Measurements from ENCODE around the gene FGF10.

Gene FGF10

DNA sequence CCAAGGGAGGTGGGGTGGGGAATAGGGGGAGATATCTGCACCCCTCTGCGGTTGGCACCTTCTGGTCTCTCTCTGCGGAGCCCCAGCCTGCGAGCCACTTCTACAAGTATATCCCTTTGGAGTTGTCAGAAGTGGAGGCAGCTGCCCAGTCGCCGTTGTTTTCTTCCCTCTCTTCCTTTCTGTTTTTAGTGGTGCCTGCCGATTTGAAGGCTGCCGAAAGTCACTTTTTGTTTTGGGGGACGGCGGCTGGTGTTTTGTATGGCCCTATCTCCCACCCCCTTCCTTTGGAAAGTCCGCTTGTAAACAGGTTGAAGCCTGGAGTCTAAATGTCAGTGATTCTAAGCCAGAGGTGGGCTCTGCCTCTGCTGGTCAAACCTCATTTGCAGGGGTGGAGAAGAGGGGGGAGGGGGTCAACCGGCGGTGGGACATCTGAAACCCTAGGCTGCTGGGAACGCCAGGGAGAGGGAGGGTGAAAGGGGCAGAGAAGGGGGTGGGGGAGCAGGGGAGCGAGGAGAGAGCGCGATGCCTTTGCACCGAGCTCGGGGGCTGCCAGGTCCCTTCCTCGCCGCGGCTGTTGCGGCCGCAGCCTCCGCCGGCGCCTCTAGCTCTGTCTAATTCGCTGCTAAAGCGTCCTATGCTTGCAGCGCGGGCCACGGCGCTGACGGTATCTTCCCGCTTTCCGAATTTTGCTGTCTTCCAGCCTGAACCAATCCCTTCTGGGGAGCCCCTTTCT lies at the start of gene FGF10:
Gene FGF10 (minus strand): TSS at position 331 of the 733 bp plus-strand sequence. CDS start 738 bp downstream, outside the sequence.
- no peak for DNase-seq

DNA sequence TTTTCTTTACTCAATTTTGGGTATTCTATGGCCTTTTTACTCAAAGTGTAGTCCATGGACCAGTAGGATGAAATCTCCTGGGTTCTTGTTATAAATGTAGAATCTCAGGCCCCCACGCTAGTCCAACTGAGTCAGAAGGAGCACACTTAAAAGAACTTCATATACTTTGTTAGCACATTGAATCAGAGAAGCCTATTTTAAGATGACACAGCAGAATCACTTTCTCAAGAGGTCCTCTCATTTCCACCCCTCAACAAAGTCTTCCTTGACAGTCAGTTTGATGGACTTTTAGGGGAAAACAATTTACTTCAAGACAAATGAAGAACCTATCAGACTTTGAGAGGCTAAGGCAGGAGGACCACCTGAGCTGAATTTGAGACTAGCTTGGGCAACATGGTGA lies 37.7 kb upstream of the FGF10 start:
- no peak for DNase-seq

DNA sequence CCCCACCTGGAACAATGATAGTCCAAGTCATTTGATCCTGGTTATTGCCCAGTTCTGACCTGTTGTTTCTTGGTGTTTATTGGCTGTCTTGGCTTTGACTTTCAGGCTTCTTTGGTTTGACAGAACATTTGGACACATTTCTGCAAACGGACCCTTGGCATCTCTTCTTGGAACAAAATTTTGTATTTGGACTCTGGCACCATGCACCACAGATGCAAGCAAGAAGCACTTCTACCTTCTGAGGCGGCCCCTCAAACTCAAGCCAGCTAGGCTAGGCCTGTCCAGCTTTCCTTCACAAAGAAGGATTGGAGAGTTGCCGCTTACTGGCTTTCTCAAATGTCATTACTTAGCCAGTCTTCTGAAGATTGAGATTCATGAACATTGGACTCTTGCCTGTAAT lies 23.1 kb upstream of the FGF10 start:
- DNase-seq = no peak

DNA sequence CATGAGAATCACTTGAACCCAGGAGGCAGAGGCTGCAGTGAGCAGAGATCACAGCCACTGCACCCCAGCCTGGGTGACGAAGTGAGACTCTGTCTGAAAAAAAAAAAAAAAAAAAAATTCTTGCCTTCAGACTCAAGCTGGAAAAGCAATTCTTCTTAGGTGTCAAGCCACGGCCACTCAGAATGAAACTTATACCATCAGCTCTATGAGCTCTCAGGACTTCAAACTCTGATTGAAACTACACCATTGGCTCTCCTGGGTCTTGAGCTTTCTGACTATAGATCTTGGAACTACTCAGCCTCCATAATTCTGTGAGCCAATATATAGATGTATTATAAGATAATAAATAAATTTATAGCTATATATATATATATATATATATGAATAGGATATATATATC lies 12.9 kb upstream of the FGF10 start:
- no peak for DNase-seq

DNA sequence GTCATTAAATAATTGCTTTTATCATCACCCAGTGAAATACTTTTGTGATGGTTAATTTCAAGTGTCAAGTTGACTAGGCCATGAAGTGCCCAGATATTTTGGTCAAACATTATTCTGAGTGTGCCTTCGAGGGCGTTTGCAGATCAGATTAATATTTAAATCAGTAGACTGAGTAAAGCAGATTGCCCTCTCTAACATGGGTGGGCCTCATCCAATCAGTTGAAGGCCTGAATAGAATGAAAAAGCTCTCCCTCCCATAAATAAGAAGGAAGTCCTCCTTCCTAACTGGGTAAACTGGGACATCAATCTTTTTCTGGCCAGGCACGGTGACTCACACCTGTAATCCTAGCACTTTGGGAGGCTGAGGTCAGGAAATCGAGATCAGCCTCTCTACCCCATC lies 12.4 kb upstream of the FGF10 start:
- DNase-seq = no peak

DNA sequence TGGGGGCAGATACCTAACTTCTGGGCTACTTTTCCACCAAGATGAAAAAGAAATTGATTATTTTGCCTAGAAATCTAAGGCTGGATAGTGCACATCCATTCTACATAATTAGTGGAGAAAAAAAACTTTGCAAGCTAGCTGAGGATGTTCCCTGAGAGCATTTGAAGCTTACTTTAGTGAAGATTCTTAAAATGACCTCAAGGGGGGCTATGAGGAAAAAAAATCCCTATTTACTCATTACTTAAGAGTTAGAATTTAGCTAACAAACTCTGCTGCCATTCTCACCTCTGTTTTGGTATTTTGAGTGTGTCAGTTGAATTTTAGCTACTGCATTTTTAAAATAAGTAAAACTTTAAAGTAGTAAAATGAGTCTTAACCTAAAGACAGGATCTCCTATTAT lies 9.2 kb upstream of the FGF10 start:
- no peak for DNase-seq

DNA sequence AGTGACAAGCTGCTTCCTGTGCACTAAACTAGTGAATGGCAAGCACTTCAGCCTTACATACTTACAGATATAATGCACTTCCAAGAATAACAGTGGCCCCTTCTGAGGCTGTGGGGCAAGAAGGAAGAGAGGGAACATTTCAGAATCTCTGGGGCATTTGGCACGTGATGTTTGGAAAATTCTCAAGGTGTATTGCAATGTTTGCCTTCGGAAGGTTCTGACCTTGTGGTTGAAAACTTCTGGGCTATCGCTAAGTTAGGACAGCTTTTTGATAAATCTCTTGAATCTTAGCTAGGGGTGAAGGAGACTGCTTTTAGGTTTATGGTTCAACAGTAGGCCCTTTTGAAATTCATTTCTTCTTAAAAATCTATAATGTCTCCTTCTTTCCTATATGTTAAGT lies 7.1 kb upstream of the FGF10 start:
- no peak for DNase-seq

DNA sequence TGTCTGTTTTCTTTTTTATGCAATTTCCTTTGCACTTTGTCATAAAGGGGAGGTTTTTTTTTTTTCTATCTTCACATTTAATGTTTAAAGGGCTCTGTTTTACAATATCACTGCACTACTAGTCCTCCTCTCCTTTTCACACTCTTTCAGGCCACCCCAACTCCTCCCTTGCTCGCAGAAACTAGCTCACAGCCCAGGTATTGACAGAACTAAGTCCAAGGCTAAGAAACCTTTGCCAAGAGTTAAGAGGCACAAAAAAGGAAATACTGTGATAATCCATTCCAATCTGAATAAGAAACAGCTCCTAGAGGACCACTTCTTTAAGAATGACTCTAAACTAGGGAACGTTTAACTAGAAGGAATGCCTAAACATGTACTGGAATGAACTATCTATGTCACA lies 1.1 kb upstream of the FGF10 start:
- no peak for DNase-seq

DNA sequence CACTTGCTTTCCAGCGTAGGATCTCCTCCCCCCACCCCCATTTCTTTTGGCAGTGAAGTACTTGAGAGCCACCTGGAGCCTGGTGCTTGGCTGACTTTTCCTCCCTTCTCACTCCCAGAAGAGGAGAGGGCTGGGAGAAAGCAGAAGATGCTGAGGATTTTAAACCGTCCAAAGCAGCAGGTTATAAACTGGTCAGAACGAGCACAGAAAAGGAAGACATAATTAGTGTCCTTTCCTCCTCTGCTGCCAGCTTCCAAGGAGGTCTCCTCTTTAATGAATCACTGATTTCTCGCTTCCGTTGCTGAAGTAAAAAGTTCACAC lies 563 bp upstream of the FGF10 start:
- DNase-seq = no peak

DNA sequence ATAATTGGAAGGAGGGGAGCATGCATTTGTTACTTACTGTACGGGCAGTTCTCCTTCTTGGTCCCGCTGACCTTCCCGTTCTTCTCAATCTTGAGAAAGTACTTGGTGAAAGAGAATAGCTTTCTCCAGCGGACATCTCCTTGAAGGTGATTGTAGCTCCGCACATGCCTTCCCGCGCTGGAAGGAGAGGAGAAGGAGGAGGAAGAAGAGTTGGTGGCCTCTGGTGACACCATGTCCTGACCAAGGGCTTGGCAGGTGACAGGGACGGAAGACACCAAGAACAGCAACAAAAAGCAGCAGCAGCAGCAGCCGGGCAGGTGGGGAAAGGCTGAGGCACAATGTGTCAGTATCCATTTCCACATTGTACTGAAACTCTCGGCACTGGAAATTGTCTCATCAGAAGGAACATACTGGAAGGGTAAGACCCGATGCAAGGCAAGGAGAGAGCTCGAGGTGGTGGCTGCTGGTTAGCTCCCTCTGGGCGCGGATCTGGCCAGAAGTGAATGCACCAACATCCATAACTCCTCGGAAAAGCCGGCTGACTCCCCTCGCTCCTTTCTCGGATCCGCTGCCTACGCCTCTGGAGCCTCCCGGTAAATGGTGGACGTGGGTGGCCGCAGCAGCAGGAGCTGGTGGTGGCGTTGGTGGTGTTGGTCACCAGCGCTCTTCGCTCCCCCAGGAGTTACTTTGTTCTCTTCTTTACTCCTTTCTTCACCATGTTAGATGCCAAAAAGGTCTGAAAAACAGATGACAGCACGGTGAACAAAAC lies 715 bp downstream of the FGF10 start:
- no peak for DNase-seq

DNA sequence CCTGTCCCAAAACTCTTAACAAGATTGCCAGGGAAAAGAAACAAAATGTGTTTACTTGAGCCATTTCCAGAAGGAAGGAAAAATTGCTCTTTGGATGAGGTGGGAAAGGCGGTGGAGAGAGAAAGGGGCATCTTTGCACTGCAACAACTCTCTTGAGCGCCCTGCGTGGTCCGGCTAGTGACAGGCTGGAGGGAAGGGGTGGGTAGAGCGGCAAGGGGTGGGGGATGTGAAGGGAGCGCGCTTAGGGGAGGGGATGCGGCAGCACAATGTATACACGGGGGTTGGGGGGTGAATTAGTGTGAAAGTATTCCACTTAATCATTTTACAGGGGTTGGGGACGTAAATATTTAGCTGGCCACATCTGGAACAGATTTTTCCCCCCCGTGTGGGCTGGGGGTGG lies 1.3 kb downstream of the FGF10 start:
- DNase-seq = no peak

DNA sequence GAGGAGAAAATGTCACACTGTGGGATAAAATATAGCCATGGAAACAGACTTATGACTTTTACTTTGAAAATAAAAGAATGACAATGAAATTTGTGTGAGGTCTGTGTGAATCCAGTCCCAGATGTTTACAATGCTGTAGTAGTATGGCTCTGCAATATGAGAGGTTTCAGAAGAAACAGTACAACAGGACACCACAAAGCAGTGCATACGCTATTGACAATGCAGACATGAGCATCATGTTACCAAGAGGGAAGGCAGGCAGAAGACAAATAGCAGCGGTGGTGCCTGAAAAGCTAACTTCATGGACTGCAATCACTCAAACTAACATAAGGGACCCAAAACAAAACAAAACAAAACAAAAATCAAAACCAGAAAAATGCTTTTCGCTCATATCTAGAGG lies 1.8 kb downstream of the FGF10 start:
- no peak for DNase-seq

DNA sequence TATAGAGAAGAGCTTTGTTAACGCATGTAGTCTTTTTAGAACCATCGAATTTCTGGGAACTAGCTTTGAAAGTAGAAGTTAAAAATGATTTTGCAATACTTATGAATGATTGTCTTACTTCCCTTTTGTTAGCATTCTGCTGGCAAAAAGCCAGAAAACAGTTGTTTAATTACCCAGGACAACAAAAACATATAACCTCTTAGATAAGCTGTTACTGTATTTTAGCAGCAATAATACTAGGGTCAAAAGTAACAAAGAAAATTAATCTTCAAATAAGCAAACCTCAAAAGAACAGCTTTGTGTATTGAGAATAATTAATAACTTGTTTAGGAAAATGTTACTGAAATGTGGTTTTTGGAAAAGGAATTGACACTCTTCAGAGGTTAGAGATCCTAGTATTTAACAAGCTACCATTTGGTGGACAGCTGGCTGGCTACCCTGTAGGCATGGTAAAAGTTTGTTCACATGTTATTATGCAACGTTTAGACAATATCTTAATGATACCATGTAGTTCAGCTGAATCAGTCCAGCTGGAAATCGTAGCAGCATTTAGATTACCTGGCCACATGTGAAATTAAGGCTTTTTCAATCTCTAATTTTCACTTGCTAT lies 3.8 kb downstream of the FGF10 start:
- no peak for DNase-seq

DNA sequence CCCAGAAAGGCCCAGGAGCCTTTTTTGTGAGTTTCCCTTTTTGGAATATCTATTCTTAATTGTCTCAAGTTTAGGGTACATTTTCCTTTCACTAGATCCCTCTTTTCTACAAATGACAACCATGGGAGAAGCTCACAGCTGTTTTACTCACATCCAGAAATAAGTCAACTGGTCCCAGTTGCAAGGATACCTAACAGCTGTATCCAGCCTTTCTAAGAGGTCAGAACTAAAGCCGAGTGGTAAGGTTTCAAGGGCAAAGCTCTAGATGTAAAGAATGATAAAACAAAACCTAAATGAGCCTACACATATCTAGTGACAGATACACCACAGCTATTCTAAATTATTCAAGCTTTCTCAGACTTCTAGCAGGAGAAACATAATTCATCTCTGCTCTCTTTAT lies 4.4 kb downstream of the FGF10 start:
- DNase-seq = no peak

DNA sequence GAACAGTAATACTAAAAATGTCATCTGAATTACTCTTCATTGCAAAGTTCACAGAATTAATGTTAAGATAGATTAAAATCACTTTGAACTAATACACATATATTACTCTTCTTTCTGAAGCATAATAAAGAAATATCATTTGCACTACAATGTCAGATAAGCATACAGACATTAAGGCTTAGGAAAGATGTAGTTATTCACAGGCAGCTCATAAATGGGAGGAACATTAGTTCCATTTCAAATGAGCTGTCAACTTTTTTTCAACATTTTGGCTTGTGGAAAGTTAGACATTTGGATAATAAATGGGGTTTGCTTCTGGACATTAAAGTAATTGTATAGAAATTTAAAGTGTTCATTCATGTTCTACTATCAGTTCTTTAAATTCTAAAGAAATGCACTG lies 6.3 kb downstream of the FGF10 start:
- no peak for DNase-seq

DNA sequence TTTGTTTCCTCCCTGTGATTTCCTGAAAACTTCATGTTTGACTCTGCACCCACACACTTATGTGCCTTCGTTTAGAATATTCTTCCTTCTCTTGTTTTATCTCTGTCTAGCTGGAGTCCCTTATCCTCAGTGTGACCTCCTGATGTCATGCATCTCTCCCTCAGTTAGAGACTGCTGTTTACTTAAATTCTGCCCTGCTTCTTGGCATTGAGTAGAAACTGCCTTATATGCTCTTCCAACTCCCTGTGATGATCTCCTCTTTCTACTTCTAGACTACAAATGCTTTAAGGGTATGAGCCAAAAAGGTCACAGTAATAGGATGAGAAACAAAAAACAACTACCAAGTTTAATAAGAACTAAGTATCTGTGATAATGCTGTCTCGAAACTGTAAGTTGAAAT lies 12.2 kb downstream of the FGF10 start:
- DNase-seq = no peak

DNA sequence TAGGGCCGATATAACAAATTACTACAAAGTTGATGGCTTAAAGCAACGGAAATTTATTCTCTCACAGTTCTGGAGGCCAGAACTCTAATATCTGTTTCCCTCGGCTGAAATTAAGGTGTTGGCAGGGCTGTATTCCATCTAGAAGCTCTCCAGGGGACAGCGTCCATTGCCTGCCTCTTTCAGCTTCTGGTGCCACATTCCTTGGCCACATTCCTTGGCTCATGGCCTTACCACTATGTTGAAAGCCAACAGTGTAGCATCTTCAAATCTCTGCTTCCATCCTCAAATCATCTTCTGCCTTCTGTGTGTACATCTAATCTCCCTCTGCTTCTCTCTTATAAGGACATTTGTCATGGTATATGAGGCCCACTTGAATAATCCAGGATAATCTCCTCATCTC lies 17.2 kb downstream of the FGF10 start:
- no peak for DNase-seq

DNA sequence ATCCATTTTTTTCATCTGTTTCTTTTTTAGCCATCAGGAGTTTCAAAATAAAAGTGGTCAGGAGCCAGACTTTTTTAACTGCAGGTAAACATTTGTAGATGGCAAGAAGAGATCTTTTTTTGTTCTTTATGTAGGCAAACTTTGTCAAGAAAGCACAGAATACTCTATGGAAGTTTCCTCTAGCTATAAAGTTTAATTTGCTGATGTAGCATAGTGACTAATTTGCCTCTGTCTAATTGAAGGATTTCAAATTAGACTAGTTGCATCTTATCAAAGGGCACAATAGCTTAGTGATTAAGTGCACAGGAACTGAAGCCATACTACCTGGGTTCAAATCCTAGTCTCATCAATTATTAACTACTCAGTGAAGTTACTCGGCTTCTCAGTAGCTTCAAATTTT lies 22.0 kb downstream of the FGF10 start:
- no peak for DNase-seq

DNA sequence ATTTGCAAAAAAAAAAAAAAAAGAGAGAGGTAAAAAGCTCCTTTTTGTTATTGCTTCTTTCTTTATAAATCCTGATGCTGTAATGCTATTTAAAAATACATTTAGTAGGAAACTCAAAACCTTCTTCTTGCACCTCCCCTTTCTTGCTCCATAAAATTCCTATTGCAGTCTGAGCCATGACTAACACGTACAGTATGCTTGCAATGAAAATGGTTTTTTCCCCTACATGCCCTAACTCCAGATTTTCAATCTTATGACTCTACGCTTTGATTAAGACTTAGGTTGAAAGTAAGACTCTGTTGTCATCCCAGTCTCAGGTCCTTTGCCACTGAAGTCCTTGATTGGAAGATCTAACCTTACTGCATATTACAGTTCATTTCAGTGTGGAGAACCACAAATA lies 23.9 kb downstream of the FGF10 start:
- no peak for DNase-seq

DNA sequence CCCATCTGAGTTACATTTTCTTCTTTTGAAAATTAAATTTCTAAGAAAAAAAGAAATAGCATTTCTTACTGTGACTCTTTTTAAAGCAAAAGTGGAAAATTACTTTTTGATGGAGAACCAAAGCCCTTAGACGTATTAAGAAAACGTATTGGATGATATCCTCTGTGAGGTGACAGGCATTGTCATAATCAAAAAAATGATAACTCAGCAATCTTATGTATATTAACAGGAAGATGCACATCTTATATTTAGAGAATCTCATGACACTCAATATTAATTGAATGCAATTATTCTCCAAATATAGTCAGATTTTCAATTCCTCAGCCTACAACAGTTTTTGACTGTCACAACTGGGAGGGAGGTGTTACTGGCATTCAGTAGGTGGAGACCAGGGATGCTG lies 25.1 kb downstream of the FGF10 start:
- DNase-seq = no peak

DNA sequence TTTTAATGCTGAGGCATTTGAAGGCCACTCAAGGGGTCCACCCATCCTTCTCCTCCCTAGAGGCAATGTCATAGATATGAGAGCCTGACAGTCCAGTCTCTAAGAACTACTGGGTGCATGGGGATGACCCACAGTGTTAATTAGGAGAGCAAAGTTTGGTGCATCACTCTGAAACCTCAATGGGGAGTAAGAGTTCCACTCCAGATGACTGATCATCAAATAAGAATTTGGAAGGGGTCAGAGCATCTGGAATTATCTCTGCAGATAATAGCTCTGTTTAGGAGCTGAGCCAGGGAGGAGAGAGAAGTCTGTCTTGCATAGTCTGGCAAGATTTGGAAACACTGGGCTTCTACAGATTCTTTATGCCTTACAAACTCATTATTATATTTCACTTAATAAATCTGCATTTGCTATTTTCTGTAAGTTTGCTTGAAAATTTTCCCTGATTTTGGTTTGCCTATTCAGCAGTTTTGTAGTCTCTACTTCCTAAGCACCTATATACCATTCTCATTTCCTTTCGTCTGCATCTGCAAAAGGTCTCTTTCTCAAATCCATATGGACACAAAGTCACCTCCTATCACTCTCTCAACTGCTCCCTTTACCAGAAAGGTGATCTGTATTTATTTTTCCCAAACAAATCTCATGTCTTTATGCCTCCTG lies 27.7 kb downstream of the FGF10 start:
- DNase-seq = no peak

DNA sequence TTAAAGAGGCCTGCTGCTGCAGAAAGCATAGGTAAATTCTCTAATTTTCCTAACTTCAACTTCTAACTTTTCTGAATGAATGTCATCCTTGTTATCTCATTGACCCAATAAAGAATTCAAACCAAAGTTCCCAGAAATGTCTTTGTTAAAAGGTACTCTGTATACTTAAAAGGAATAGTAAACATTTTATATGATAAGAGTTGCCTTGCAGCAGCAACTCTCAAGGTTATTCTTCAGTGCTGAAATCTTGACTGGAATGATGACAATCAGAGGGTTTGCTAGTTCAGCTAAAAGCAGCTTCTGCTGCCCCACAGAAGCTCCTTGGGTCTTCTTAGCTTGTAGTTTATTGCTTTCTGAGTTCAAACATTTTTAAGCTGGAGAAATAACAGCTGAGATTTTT lies 28.3 kb downstream of the FGF10 start:
- DNase-seq = no peak

DNA sequence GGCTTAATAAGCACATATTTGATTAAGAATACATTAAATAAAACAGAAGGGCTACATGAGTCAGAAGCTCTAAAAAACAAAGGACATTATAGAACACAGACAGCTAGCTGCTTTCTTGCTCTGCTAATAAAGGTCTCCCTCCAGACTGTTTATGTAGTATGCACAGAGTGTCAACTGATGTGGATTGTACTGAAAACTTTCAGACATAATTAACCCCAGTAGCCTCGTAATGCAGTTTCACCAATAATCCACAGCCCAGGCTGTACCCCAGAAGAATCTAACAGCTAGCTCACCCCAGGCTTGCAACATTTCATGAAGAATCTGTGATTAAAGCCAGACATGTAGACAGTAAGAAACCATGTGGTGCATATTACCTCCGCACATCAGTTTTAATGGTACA lies 30.8 kb downstream of the FGF10 start:
- no peak for DNase-seq

DNA sequence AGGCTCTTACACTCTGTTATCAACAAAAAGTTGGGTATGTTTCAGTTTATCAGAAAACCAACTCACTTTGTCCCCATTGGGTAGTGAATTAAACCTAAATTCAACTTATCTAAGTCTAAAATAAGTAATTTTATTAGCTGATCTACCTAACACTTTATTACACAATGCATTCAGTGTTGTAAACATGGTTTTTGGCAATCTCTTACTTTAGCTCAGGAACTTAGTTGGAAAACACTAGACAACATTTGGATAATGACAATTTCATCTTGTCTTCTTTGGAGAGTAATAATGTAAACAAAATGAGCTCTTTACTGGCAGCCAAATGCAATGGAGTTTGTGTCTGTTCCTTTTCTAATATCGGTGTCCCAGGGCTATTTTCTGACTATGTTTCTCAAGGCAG lies 33.0 kb downstream of the FGF10 start:
- no peak for DNase-seq

Measured in stimulated activated CD4-positive, alpha-beta T cell treated with anti-CD3 and anti-CD28 coated beads, Interleukin-2, amount 100 ng/mL, for 48 hours (primary cell).